Measurements from ENCODE around the gene CSPG5. TPM values are rescaled to one million over a fixed set of nuclear protein-coding genes. Genes with fewer than 3 reads are reported as not detected.

CSPG5 gene
- total and polyA plus RNA-seq, 2 donors from 2014 or later: 0.16 to 0.67 TPM

GRCh38 chr3:47554335-47554734 lies 24.3 kb downstream of the CSPG5 start:
- H3K27ac ChIP-seq (ENCODE audit: low read depth in 2 of 2, low read length in 2 of 2): no peak overlapping the region
- no peak overlapping the region for H3K9ac ChIP-seq (ENCODE audit: low read length in 3 of 3)
- peaks cover 0 to 6% (median 0%) of the 10 kb centered on the region in 3 donors for H3K9me3 ChIP-seq (ENCODE audit: control insufficient read depth in 2 of 3, insufficient read depth in 1 of 3, low read length in 3 of 3)
- no peak overlapping the region for H3K4me3 ChIP-seq (ENCODE audit: low read length in 3 of 3)
- FAIRE-seq (no peak), DNase-seq (no peak)
- intact Hi-C loops (cut with DNase I): no loop called here
- no peaks in the 10 kb centered on the region for H3K36me3 ChIP-seq (ENCODE audit: control insufficient read depth in 2 of 3, insufficient read depth in 3 of 3, low read length in 3 of 3)
- H3K4me1 ChIP-seq (ENCODE audit: control insufficient read depth in 2 of 3, insufficient read depth in 2 of 3, low read depth in 1 of 3, low read length in 3 of 3): no peaks in the 10 kb centered on the region
- H3K27me3 ChIP-seq (ENCODE audit: control insufficient read depth, insufficient read depth, low read length): no peaks in the 10 kb centered on the region
- no peak for TF ChIP-seq CTCF (IDR thresholded peaks at IDR 0.05; ENCODE audit: borderline replicate concordance, extremely low read depth, insufficient read depth)

- H3K27me3 ChIP-seq (ENCODE audit: control insufficient read depth, insufficient read depth, low read length): no peaks in the 10 kb centered on the region
- no peak overlapping the region for H3K9ac ChIP-seq (ENCODE audit: low read length in 3 of 3)
- H3K9me3 ChIP-seq (ENCODE audit: control insufficient read depth in 2 of 3, insufficient read depth in 1 of 3, low read length in 3 of 3): peaks cover 0 to 6% (median 0%) of the 10 kb centered on the region in 3 donors
- intact Hi-C loops (cut with DNase I): no loop called here
- no peaks in the 10 kb centered on the region for H3K4me1 ChIP-seq (ENCODE audit: control insufficient read depth in 2 of 3, insufficient read depth in 2 of 3, low read depth in 1 of 3, low read length in 3 of 3)
- H3K27ac ChIP-seq (ENCODE audit: low read depth in 2 of 2, low read length in 2 of 2): no peak overlapping the region
- H3K4me3 ChIP-seq (ENCODE audit: low read length in 3 of 3): no peak overlapping the region
- no peaks in the 10 kb centered on the region for H3K36me3 ChIP-seq (ENCODE audit: control insufficient read depth in 2 of 3, insufficient read depth in 3 of 3, low read length in 3 of 3)
- DNase-seq (peak in 2 of 5 donors; percentile 12 to 42), FAIRE-seq (no peak)
- TF ChIP-seq CTCF (IDR thresholded peaks at IDR 0.05; ENCODE audit: borderline replicate concordance, extremely low read depth, insufficient read depth): no peak
Observed at GRCh38 chr3:47553407-47553806, 25.3 kb downstream of the CSPG5 start.

GRCh38 chr3:47542471-47543173 lies 36.0 kb downstream of the CSPG5 start:
- Histone ChIP-seq H3K27ac (ENCODE audit: low read depth in 2 of 2, low read length in 2 of 2) (no peak overlapping the region), H3K4me1 (ENCODE audit: control insufficient read depth in 2 of 3, insufficient read depth in 2 of 3, low read depth in 1 of 3, low read length in 3 of 3) (no peaks in the 10 kb centered on the region), H3K27me3 (ENCODE audit: control insufficient read depth, insufficient read depth, low read length) (no peaks in the 10 kb centered on the region), H3K9me3 (ENCODE audit: control insufficient read depth in 2 of 3, insufficient read depth in 1 of 3, low read length in 3 of 3) (no peaks in the 10 kb centered on the region), H3K36me3 (ENCODE audit: control insufficient read depth in 2 of 3, insufficient read depth in 3 of 3, low read length in 3 of 3) (no peaks in the 10 kb centered on the region), H3K9ac (ENCODE audit: low read length in 3 of 3) (no peak overlapping the region), H3K4me3 (ENCODE audit: low read length in 3 of 3) (no peak overlapping the region)
- FAIRE-seq (no peak), DNase-seq (peak; percentile 70 to 90 (median 72))
- no peak for TF ChIP-seq CTCF (IDR thresholded peaks at IDR 0.05; ENCODE audit: borderline replicate concordance, extremely low read depth, insufficient read depth)
- intact Hi-C loops (cut with DNase I): no loop called here
